ENCODE results near the gene EFS.

GRCh38 chr14:23382276-23382675 lies 17.3 kb upstream of the EFS start:
- no peak for TF ChIP-seq CTCF (conservative IDR thresholded peaks at IDR 0.05; ENCODE audit: low read length)
- TF ChIP-seq EZH2phosphoT487 (IDR thresholded peaks at IDR 0.05; ENCODE audit: borderline replicate concordance, low read depth, low read length), result no peak

Data from OCI-LY7 (cell line).